H1 (cell line): Measurements from ENCODE around the gene GNAI1. TPM values are rescaled to one million over a fixed set of nuclear protein-coding genes. Genes with fewer than 3 reads are reported as not detected.
A peak's percentile ranks its signal among the peaks of the same experiment; 100 is the strongest.

Experiments used
- CTCF ChIA-PET: fragments of 300-600 bp; sonication (Branson Sonifier 250); formaldehyde crosslinking; loops from one replicate; lab custom pipeline; 2021; ENCODE audit not compliant: partially characterized antibody; lab: Charles Lee
- POLR2A ChIA-PET: fragments of 300-600 bp; sonication (Branson Sonifier 250); formaldehyde crosslinking; loops from one replicate; lab custom pipeline; 2021; ENCODE audit warnings: inconsistent platforms; ENCODE audit not compliant: partially characterized antibody; lab: Charles Lee
- DNase-seq, 2 experiments: peaks; one replicate each; pipeline versions ENCODE4 v3.0.0 to v3.0.0-alpha.2; 2010 to 2022; ENCODE audit warnings: low spot score in 2 of 2, low read depth in 1 of 2, mixed read lengths in 1 of 2
- FAIRE-seq: peaks from 2 replicates; lab custom pipeline; 2011; peaks lifted over from hg19 to GRCh38; lab: Jason Lieb, UNC
- H2AFZ ChIP-seq: 2 replicates; pipeline ENCODE4 v1.8.1; 2012; ENCODE audit warnings: low read length, inconsistent platforms
- H2AK5ac ChIP-seq: 2 replicates; pipeline ENCODE4 v1.6.1; 2013; ENCODE audit warnings: low read depth, low read length
- H2BK120ac ChIP-seq: replicated peaks from 2 replicates; pipeline ENCODE3; 2013; ENCODE audit warnings: low read depth, low read length, inconsistent platforms
- H2BK12ac ChIP-seq: 2 replicates; pipeline ENCODE4 v1.6.1; 2013; ENCODE audit warnings: low read depth, low read length
- H2BK15ac ChIP-seq: 2 replicates; pipeline ENCODE4 v1.6.1; 2013; ENCODE audit warnings: low read length
- H2BK20ac ChIP-seq: 2 replicates; pipeline ENCODE4 v1.6.1; 2013; ENCODE audit warnings: low read length
- H2BK5ac ChIP-seq: 2 replicates; pipeline ENCODE4 v1.6.1; 2013; ENCODE audit warnings: low read depth, low read length
- H3K14ac ChIP-seq: 2 replicates; pipeline ENCODE4 v1.6.1; 2013; ENCODE audit warnings: inconsistent platforms; ENCODE audit not compliant: insufficient read length
- H3K18ac ChIP-seq: 2 replicates; pipeline ENCODE4 v1.6.1; 2013; ENCODE audit warnings: low read length; ENCODE audit errors: extremely low read depth
- H3K23ac ChIP-seq: 2 replicates; pipeline ENCODE4 v1.6.1; 2013; ENCODE audit warnings: inconsistent platforms; ENCODE audit not compliant: insufficient read length
- H3K23me2 ChIP-seq: 2 replicates; pipeline ENCODE4 v1.6.1; 2013; ENCODE audit warnings: low read depth, low read length
- H3K27ac ChIP-seq: 2 replicates; pipeline ENCODE4 v1.6.1; 2011; ENCODE audit warnings: low read depth, low read length, inconsistent platforms
- H3K27me3 ChIP-seq, 4 experiments: replicated peaks in 1 of 4; 1 replicate in 1 of 4; 2 replicates in 3 of 4; pipeline versions ENCODE4 v1.6.1 to v1.8.1; 2011 to 2013; ENCODE audit warnings: low read length in 3 of 4, mild to moderate bottlenecking in 3 of 4, inconsistent platforms in 2 of 4, mixed read lengths in 2 of 4, moderate library complexity in 1 of 4; ENCODE audit not compliant: control insufficient read depth in 3 of 4, insufficient read depth in 3 of 4; ENCODE audit errors: extremely low read depth in 1 of 4
- H3K36me3 ChIP-seq, 4 experiments: 2 replicates each; pipeline versions ENCODE4 v1.6.1 to v1.8.1; 2011 to 2013; ENCODE audit warnings: mild to moderate bottlenecking in 4 of 4, low read length in 3 of 4, moderate library complexity in 2 of 4, control low read depth in 1 of 4, inconsistent platforms in 1 of 4; ENCODE audit not compliant: insufficient read depth in 4 of 4, control insufficient read depth in 2 of 4
- H3K4ac ChIP-seq: replicated peaks from 2 replicates; pipeline ENCODE3; 2013; ENCODE audit warnings: low read length, low read depth, mixed read lengths, inconsistent platforms; ENCODE audit not compliant: insufficient read length
- H3K4me1 ChIP-seq, 4 experiments: replicated peaks in 1 of 4; 1 replicate in 1 of 4; 2 replicates in 3 of 4; pipeline versions ENCODE4 v1.6.1 to v1.8.1; 2011 to 2013; ENCODE audit warnings: low read length in 3 of 4, inconsistent platforms in 2 of 4, mixed read lengths in 1 of 4; ENCODE audit not compliant: insufficient read depth in 4 of 4, control insufficient read depth in 3 of 4
- H3K4me2 ChIP-seq, 2 experiments: 2 replicates each; pipeline versions ENCODE4 v1.6.1 to v1.8.1; 2011 to 2013; ENCODE audit warnings: low read depth in 2 of 2, low read length in 2 of 2, control low read depth in 1 of 2, inconsistent platforms in 1 of 2, mild to moderate bottlenecking in 1 of 2; ENCODE audit not compliant: insufficient read depth in 1 of 2
- H3K4me3 ChIP-seq, 4 experiments: fragments of 200-600, 300-600 bp in 1 of 4; sonication (generic), shearing (Covaris generic), sonication (Bioruptor Twin) in 1 of 4; 2 replicates each; pipeline versions ENCODE4 v1.5.1 to v1.8.1; 2011 to 2016; ENCODE audit warnings: low read length in 4 of 4, low read depth in 3 of 4, control low read depth in 2 of 4, inconsistent platforms in 2 of 4, mild to moderate bottlenecking in 2 of 4, mixed read lengths in 1 of 4, moderate library complexity in 1 of 4; ENCODE audit not compliant: insufficient read depth in 2 of 4; ENCODE audit errors: extremely low read depth in 1 of 4
- H3K56ac ChIP-seq: replicated peaks from 2 replicates; pipeline ENCODE3; 2013; ENCODE audit warnings: low read depth, mild to moderate bottlenecking, mixed read lengths, low read length, inconsistent platforms; ENCODE audit not compliant: insufficient read length
- H3K79me1 ChIP-seq: 2 replicates; pipeline ENCODE4 v1.6.1; 2013; ENCODE audit warnings: low read depth, low read length, control low read depth
- H3K79me2 ChIP-seq, 2 experiments: 2 replicates each; pipeline versions ENCODE4 v1.6.1 to v1.8.1; 2012 to 2013; ENCODE audit warnings: low read length in 2 of 2, mild to moderate bottlenecking in 2 of 2, inconsistent platforms in 1 of 2; ENCODE audit not compliant: insufficient read depth in 2 of 2, control insufficient read depth in 1 of 2
- H3K9ac ChIP-seq, 4 experiments: replicated peaks in 1 of 4; 1 replicate in 1 of 4; 2 replicates in 3 of 4; pipeline versions ENCODE4 v1.6.1 to v1.8.1; 2011 to 2013; ENCODE audit warnings: low read depth in 3 of 4, low read length in 3 of 4, control low read depth in 2 of 4, mild to moderate bottlenecking in 2 of 4, moderate library complexity in 2 of 4, inconsistent platforms in 1 of 4; ENCODE audit errors: extremely low read depth in 1 of 4
- H3K9me3 ChIP-seq, 2 experiments: 2 replicates each; pipeline versions ENCODE4 v1.6.1 to v1.8.1; 2012 to 2013; ENCODE audit warnings: mild to moderate bottlenecking in 2 of 2, moderate library complexity in 2 of 2, control low read depth in 1 of 2, inconsistent platforms in 1 of 2, low read depth in 1 of 2, low read length in 1 of 2, mixed read lengths in 1 of 2; ENCODE audit not compliant: insufficient read depth in 2 of 2
- H4K20me1 ChIP-seq, 2 experiments: replicated peaks in 1 of 2; 2 replicates each; pipeline versions ENCODE3 to v1.8.1; 2011 to 2013; ENCODE audit warnings: inconsistent platforms in 2 of 2, low read length in 2 of 2, mild to moderate bottlenecking in 1 of 2; ENCODE audit not compliant: insufficient read depth in 2 of 2, control insufficient read depth in 1 of 2
- H4K5ac ChIP-seq: 2 replicates; pipeline ENCODE4 v1.6.1; 2013; ENCODE audit warnings: low read length, low read depth, mixed read lengths, inconsistent platforms; ENCODE audit not compliant: insufficient read length
- H4K8ac ChIP-seq: 2 replicates; pipeline ENCODE4 v1.8.0; 2013; ENCODE audit warnings: mild to moderate bottlenecking, moderate library complexity, low read length, inconsistent platforms; ENCODE audit not compliant: insufficient read depth; ENCODE audit errors: extremely low read depth
- H4K91ac ChIP-seq: replicated peaks from 2 replicates; pipeline ENCODE3; 2013; ENCODE audit warnings: low read length, mixed read lengths, inconsistent platforms; ENCODE audit not compliant: insufficient read length
- CHD1 ChIP-seq: IDR thresholded peaks from 2 replicates; pipeline ENCODE4 v1.6.1; 2012; ENCODE audit warnings: low read depth, low read length, improper control_type of control experiment
- EP300 ChIP-seq, 2 experiments: IDR thresholded peaks; 1 replicate in 1 of 2; 2 replicates in 1 of 2; pipeline ENCODE4 v1.6.1; 2011 to 2012; ENCODE audit warnings: low read depth in 2 of 2, low read length in 2 of 2, mild to moderate bottlenecking in 2 of 2, borderline replicate concordance in 1 of 2, inconsistent platforms in 1 of 2, moderate library complexity in 1 of 2
- KDM1A ChIP-seq: fragments of 200-600, 300-600 bp; sonication (generic); IDR thresholded peaks from 2 replicates; pipeline ENCODE4 v1.7.1; 2016; ENCODE audit warnings: mild to moderate bottlenecking, low read length, borderline replicate concordance
- NANOG ChIP-seq: IDR thresholded peaks from 2 replicates; pipeline ENCODE4 v1.6.1; 2011; ENCODE audit warnings: low read length, low read depth, mild to moderate bottlenecking, inconsistent platforms; ENCODE audit not compliant: insufficient read depth, poor library complexity, severe bottlenecking
- RFX5 ChIP-seq: IDR thresholded peaks from 2 replicates; pipeline ENCODE4 v1.6.1; 2011; ENCODE audit warnings: low read depth, low read length, improper control_type of control experiment, borderline replicate concordance
- TBP ChIP-seq: IDR thresholded peaks from 2 replicates; pipeline ENCODE4 v1.6.1; 2011; ENCODE audit warnings: low read depth, low read length, improper control_type of control experiment
- polyA plus RNA-seq, 7 experiments: library from polyadenylated mRNA; depleted of rRNA in 3 of 7; stranded (reverse) in 5 of 7; unstranded in 2 of 7; fragments of >200 nt in 5 of 7; fragments of 200-250 nt in 2 of 7; gene quantifications; 1 replicate in 5 of 7; 2 replicates in 1 of 7; 4 replicates in 1 of 7; pipeline versions ENCODE4 v1.2.1 to v1.2.3, GENCODE V29; 2011 to 2013; ENCODE audit warnings: missing spikeins in 2 of 7, mixed read lengths in 2 of 7
- total RNA-seq: library from RNA; stranded (reverse); fragmentation: NEBNext Ultra II Directional; extraction: Animal tissue kit (Norgen Biotek cat#: 25700); gene quantifications from 2 replicates; pipeline ENCODE4 v1.2.1, GENCODE V29; 2021
- TF ChIP-seq, protein P1 (sequence below): IDR thresholded peaks from 2 replicates; pipeline ENCODE4 v1.6.1; 2012; ENCODE audit warnings: inconsistent platforms

GNAI1 gene
- total and polyA plus RNA-seq, 2 of the 8 experiments (the other 6 are each of a cell fraction or from before 2014, with no cell fraction given), result 8.0 to 29.5 TPM

DNA sequence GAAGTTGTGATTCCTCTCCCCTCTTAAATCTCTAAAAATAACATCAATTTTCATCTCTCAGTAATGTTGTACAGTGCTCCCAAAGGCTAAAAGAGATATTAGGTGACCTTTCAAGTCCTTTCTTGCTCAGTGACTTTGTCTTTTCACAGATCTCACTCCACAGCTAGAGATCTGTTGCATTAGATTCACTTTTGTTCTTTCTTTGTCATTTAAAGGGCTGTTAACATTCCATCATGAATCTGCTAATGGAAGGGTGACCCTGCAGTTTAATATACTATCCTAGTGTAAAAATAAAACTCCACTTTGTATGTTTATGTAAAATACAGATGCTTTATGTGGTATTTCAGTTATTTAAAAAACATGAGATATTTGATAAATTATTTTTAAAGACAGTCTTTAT, 30.5 kb downstream of the GNAI1 start:
- H2BK120ac ChIP-seq, result no peak overlapping the region
- no peak overlapping the region for H4K5ac ChIP-seq
- H2BK20ac ChIP-seq, result no peak overlapping the region
- no peak overlapping the region for H3K27ac ChIP-seq
- no peaks in the 10 kb centered on the region for H3K27me3 ChIP-seq
- no peak overlapping the region for H4K91ac ChIP-seq
- peaks cover 0 to 91% of the 10 kb centered on the region in 2 experiments; a peak in 3 of 4 replicates for H3K79me2 ChIP-seq
- no peak overlapping the region for H2BK12ac ChIP-seq
- no peak overlapping the region for H2BK15ac ChIP-seq
- no peak overlapping the region for H3K9ac ChIP-seq
- H3K4me1 ChIP-seq, result peaks cover 0 to 6% (median 3%) of the 10 kb centered on the region in 4 experiments; a peak in 2 of 7 replicates
- H3K23ac ChIP-seq, result no peak overlapping the region
- H2AFZ ChIP-seq, result no peak overlapping the region
- no peak for DNase-seq
- peak overlapping the region in 1 of 4 experiments; percentile 43; a peak in 1 of 8 replicates for H3K4me3 ChIP-seq
- H3K4ac ChIP-seq, result no peak overlapping the region
- no peaks in the 10 kb centered on the region for H3K9me3 ChIP-seq
- H3K14ac ChIP-seq, result no peak overlapping the region
- no peak overlapping the region for H3K56ac ChIP-seq
- no peak overlapping the region for H3K18ac ChIP-seq
- peak; percentile 78 for FAIRE-seq
- no peaks in the 10 kb centered on the region for H4K20me1 ChIP-seq
- no peaks in the 10 kb centered on the region for H3K36me3 ChIP-seq
- no peaks in the 10 kb centered on the region for H3K79me1 ChIP-seq
- no peak overlapping the region for H4K8ac ChIP-seq
- H3K23me2 ChIP-seq, result no peaks in the 10 kb centered on the region
- H2AK5ac ChIP-seq, result no peak overlapping the region
- H3K4me2 ChIP-seq, result peak overlapping the region in 1 of 2 experiments; percentile 57; a peak in 3 of 4 replicates
- no peak overlapping the region for H2BK5ac ChIP-seq
- CTCF ChIA-PET, result interaction anchor here (0.8 to 0.9 kb wide), 2 partner anchors 19 to 105 kb away, joined by 3 read pairs; no protein-coding TSS in a partner anchor
- POLR2A ChIA-PET, result no interaction called here
- TF ChIP-seq TBP (no peak), NANOG (peak; percentile 56), CHD1 (no peak), RFX5 (no peak), EP300 (IDR thresholded peaks at IDR 0.05; ENCODE audit: borderline replicate concordance in 1 of 2, low read depth in 2 of 2, low read length in 2 of 2) (0 out of 3 replicates have a peak, but pooled peaks of 1 of the 2 experiments have one; percentile 12), KDM1A (no peak)
- TF ChIP-seq, protein P1, sequence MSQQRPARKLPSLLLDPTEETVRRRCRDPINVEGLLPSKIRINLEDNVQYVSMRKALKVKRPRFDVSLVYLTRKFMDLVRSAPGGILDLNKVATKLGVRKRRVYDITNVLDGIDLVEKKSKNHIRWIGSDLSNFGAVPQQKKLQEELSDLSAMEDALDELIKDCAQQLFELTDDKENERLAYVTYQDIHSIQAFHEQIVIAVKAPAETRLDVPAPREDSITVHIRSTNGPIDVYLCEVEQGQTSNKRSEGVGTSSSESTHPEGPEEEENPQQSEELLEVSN, result no peak
